ENCODE results near the gene PXK.

The PXK gene

GRCh38 chr3:58387650-58388546 is 55.2 kb downstream of the PXK start:
- Histone ChIP-seq H3K27ac (ENCODE audit: low read length) (no peak overlapping the region), H3K27me3 (ENCODE audit: control insufficient read depth, insufficient read depth, low read length) (no peaks in the 10 kb centered on the region), H3K36me3 (ENCODE audit: control insufficient read depth, low read depth, low read length) (no peaks in the 10 kb centered on the region), H3K4me1 (ENCODE audit: control insufficient read depth, low read depth, low read length) (peaks cover 13% of the 10 kb centered on the region), H3K4me3 (ENCODE audit: low read length) (no peak overlapping the region), H3K9me3 (ENCODE audit: control insufficient read depth, low read depth, low read length) (no peaks in the 10 kb centered on the region), H3K9ac (ENCODE audit: low read length) (no peak overlapping the region)

- no peak overlapping the region for H3K4me3 ChIP-seq (ENCODE audit: low read length)
- no peaks in the 10 kb centered on the region for H3K27me3 ChIP-seq (ENCODE audit: control insufficient read depth, insufficient read depth, low read length)
- H3K9ac ChIP-seq (ENCODE audit: low read length), result no peak overlapping the region
- H3K9me3 ChIP-seq (ENCODE audit: control insufficient read depth, low read depth, low read length), result no peaks in the 10 kb centered on the region
- no peak overlapping the region for H3K27ac ChIP-seq (ENCODE audit: low read length)
- H3K4me1 ChIP-seq (ENCODE audit: control insufficient read depth, low read depth, low read length), result peaks cover 13% of the 10 kb centered on the region
- H3K36me3 ChIP-seq (ENCODE audit: control insufficient read depth, low read depth, low read length), result no peaks in the 10 kb centered on the region
Measured at GRCh38 chr3:58388550-58389091, 55.9 kb downstream of the PXK start.

- H3K4me3 ChIP-seq (ENCODE audit: low read length), result no peak overlapping the region
- H3K27me3 ChIP-seq (ENCODE audit: control insufficient read depth, insufficient read depth, low read length), result no peaks in the 10 kb centered on the region
- no peaks in the 10 kb centered on the region for H3K36me3 ChIP-seq (ENCODE audit: control insufficient read depth, low read depth, low read length)
- no peaks in the 10 kb centered on the region for H3K9me3 ChIP-seq (ENCODE audit: control insufficient read depth, low read depth, low read length)
- peaks cover 28% of the 10 kb centered on the region for H3K4me1 ChIP-seq (ENCODE audit: control insufficient read depth, low read depth, low read length)
- no peak overlapping the region for H3K27ac ChIP-seq (ENCODE audit: low read length)
- H3K9ac ChIP-seq (ENCODE audit: low read length), result no peak overlapping the region
Measured at GRCh38 chr3:58391156-58391865, 58.6 kb downstream of the PXK start.

GRCh38 chr3:58392181-58392580 is 59.5 kb downstream of the PXK start:
- Histone ChIP-seq H3K36me3 (ENCODE audit: control insufficient read depth, low read depth, low read length) (no peaks in the 10 kb centered on the region), H3K4me1 (ENCODE audit: control insufficient read depth, low read depth, low read length) (peaks cover 20% of the 10 kb centered on the region), H3K27me3 (ENCODE audit: control insufficient read depth, insufficient read depth, low read length) (no peaks in the 10 kb centered on the region), H3K9me3 (ENCODE audit: control insufficient read depth, low read depth, low read length) (no peaks in the 10 kb centered on the region), H3K9ac (ENCODE audit: low read length) (no peak overlapping the region), H3K27ac (ENCODE audit: low read length) (no peak overlapping the region), H3K4me3 (ENCODE audit: low read length) (no peak overlapping the region)

GRCh38 chr3:58394339-58394738 is 61.6 kb downstream of the PXK start:
- Histone ChIP-seq H3K9ac (ENCODE audit: low read length) (no peak overlapping the region), H3K36me3 (ENCODE audit: control insufficient read depth, low read depth, low read length) (no peaks in the 10 kb centered on the region), H3K9me3 (ENCODE audit: control insufficient read depth, low read depth, low read length) (no peaks in the 10 kb centered on the region), H3K27me3 (ENCODE audit: control insufficient read depth, insufficient read depth, low read length) (no peaks in the 10 kb centered on the region), H3K4me1 (ENCODE audit: control insufficient read depth, low read depth, low read length) (peaks cover 15% of the 10 kb centered on the region), H3K27ac (ENCODE audit: low read length) (no peak overlapping the region), H3K4me3 (ENCODE audit: low read length) (no peak overlapping the region)

GRCh38 chr3:58398669-58399333 is 66.1 kb downstream of the PXK start:
- Histone ChIP-seq H3K27me3 (ENCODE audit: control insufficient read depth, insufficient read depth, low read length) (no peaks in the 10 kb centered on the region), H3K9me3 (ENCODE audit: control insufficient read depth, low read depth, low read length) (no peaks in the 10 kb centered on the region), H3K4me1 (ENCODE audit: control insufficient read depth, low read depth, low read length) (peaks cover 21% of the 10 kb centered on the region), H3K9ac (ENCODE audit: low read length) (no peak overlapping the region), H3K36me3 (ENCODE audit: control insufficient read depth, low read depth, low read length) (no peaks in the 10 kb centered on the region), H3K4me3 (ENCODE audit: low read length) (no peak overlapping the region), H3K27ac (ENCODE audit: low read length) (no peak overlapping the region)

GRCh38 chr3:58403513-58404109 is 70.9 kb downstream of the PXK start:
- H3K4me1 ChIP-seq (ENCODE audit: control insufficient read depth, low read depth, low read length), result peaks cover 13% of the 10 kb centered on the region
- no peaks in the 10 kb centered on the region for H3K9me3 ChIP-seq (ENCODE audit: control insufficient read depth, low read depth, low read length)
- no peaks in the 10 kb centered on the region for H3K27me3 ChIP-seq (ENCODE audit: control insufficient read depth, insufficient read depth, low read length)
- H3K4me3 ChIP-seq (ENCODE audit: low read length), result no peak overlapping the region
- H3K9ac ChIP-seq (ENCODE audit: low read length), result no peak overlapping the region
- no peaks in the 10 kb centered on the region for H3K36me3 ChIP-seq (ENCODE audit: control insufficient read depth, low read depth, low read length)
- H3K27ac ChIP-seq (ENCODE audit: low read length), result no peak overlapping the region

GRCh38 chr3:58404396-58404795 is 71.7 kb downstream of the PXK start:
- Histone ChIP-seq H3K4me3 (ENCODE audit: low read length) (no peak overlapping the region), H3K36me3 (ENCODE audit: control insufficient read depth, low read depth, low read length) (no peaks in the 10 kb centered on the region)

GRCh38 chr3:58408906-58409305 is 76.2 kb downstream of the PXK start:
- no peak overlapping the region for H3K9ac ChIP-seq (ENCODE audit: low read length)
- H3K27ac ChIP-seq (ENCODE audit: low read length), result no peak overlapping the region

More at GRCh38 chr3:58404396-58404795, 71.7 kb downstream of the PXK start:
- Histone ChIP-seq H3K27me3 (ENCODE audit: control insufficient read depth, insufficient read depth, low read length) (no peaks in the 10 kb centered on the region), H3K9ac (ENCODE audit: low read length) (no peak overlapping the region), H3K4me1 (ENCODE audit: control insufficient read depth, low read depth, low read length) (peaks cover 13% of the 10 kb centered on the region), H3K27ac (ENCODE audit: low read length) (no peak overlapping the region), H3K9me3 (ENCODE audit: control insufficient read depth, low read depth, low read length) (no peaks in the 10 kb centered on the region)

GRCh38 chr3:58409663-58410062 is 77.0 kb downstream of the PXK start:
- no peaks in the 10 kb centered on the region for H3K36me3 ChIP-seq (ENCODE audit: control insufficient read depth, low read depth, low read length)
- no peak overlapping the region for H3K9ac ChIP-seq (ENCODE audit: low read length)
- no peaks in the 10 kb centered on the region for H3K9me3 ChIP-seq (ENCODE audit: control insufficient read depth, low read depth, low read length)
- no peak overlapping the region for H3K4me3 ChIP-seq (ENCODE audit: low read length)
- H3K27me3 ChIP-seq (ENCODE audit: control insufficient read depth, insufficient read depth, low read length), result no peaks in the 10 kb centered on the region
- H3K4me1 ChIP-seq (ENCODE audit: control insufficient read depth, low read depth, low read length), result peaks cover 4% of the 10 kb centered on the region
- no peak overlapping the region for H3K27ac ChIP-seq (ENCODE audit: low read length)

More at GRCh38 chr3:58408906-58409305, 76.2 kb downstream of the PXK start:
- Histone ChIP-seq H3K4me3 (ENCODE audit: low read length) (no peak overlapping the region), H3K36me3 (ENCODE audit: control insufficient read depth, low read depth, low read length) (no peaks in the 10 kb centered on the region), H3K9me3 (ENCODE audit: control insufficient read depth, low read depth, low read length) (no peaks in the 10 kb centered on the region), H3K4me1 (ENCODE audit: control insufficient read depth, low read depth, low read length) (peaks cover 9% of the 10 kb centered on the region), H3K27me3 (ENCODE audit: control insufficient read depth, insufficient read depth, low read length) (no peaks in the 10 kb centered on the region)

- Histone ChIP-seq H3K36me3 (ENCODE audit: control insufficient read depth, low read depth, low read length) (no peaks in the 10 kb centered on the region), H3K9ac (ENCODE audit: low read length) (no peak overlapping the region), H3K9me3 (ENCODE audit: control insufficient read depth, low read depth, low read length) (no peaks in the 10 kb centered on the region), H3K27me3 (ENCODE audit: control insufficient read depth, insufficient read depth, low read length) (no peaks in the 10 kb centered on the region), H3K27ac (ENCODE audit: low read length) (no peak overlapping the region), H3K4me1 (ENCODE audit: control insufficient read depth, low read depth, low read length) (peaks cover 6% of the 10 kb centered on the region), H3K4me3 (ENCODE audit: low read length) (no peak overlapping the region)
Measured at GRCh38 chr3:58411036-58411435, 78.3 kb downstream of the PXK start.
